ENCODE data around the gene GANC. TPM values are rescaled to one million over a fixed set of nuclear protein-coding genes. Genes with fewer than 3 reads are reported as not detected.

The GANC gene
- total RNA-seq, 4 donors from 2014 or later = 36.6 to 143 (median 54.8) TPM

Other genes starting within 250 kb of the GANC start
- gene PLA2G4D, start 178.6 kb upstream of the GANC start, total RNA-seq = under 1 TPM in 1 of 4 donors, not detected in 3; 0.16 TPM
- 100 to 1,000 TPM in 1 of 4 donors, 10 to 100 TPM in 3; 25.1 to 135 (median 78.0) TPM for gene PLA2G4F, start 116.6 kb upstream of the GANC start, total RNA-seq
- 100 to 1,000 TPM; 105 to 354 (median 153) TPM for gene VPS39, start 64.9 kb upstream of the GANC start, total RNA-seq
- 100 to 1,000 TPM in 3 of 4 donors, 10 to 100 TPM in 1; 93.1 to 110 (median 107) TPM for gene TMEM87A, start 232 bp downstream of the GANC start, total RNA-seq
- gene CAPN3, start 86.3 kb downstream of the GANC start, total RNA-seq = 10 to 100 TPM; 17.0 to 35.2 (median 19.3) TPM
- gene ZNF106, start 217.9 kb downstream of the GANC start, total RNA-seq = 10 to 100 TPM; 44.2 to 60.6 (median 50.0) TPM
- 100 to 1,000 TPM in 1 of 4 donors, 10 to 100 TPM in 3; 19.9 to 102 (median 70.7) TPM for gene SNAP23, start 222.4 kb downstream of the GANC start, total RNA-seq